Cardiac muscle cell (in vitro differentiated cells and primary cell): ENCODE data around the gene RPL28. TPM values are rescaled to one million over a fixed set of nuclear protein-coding genes. Genes with fewer than 3 reads are reported as not detected.
A peak's percentile ranks its signal among the peaks of the same experiment; 100 is the strongest.
"Not testable (repeated sequence)": the region's sequence is repeated elsewhere in the genome, so short reads cannot be mapped to it uniquely, and the experiment has no call there.

Experiments
- DNase-seq, 2 donors: peaks; one replicate each; pipeline versions ENCODE4 v3.0.0 to v3.0.0-alpha.2; 2010 to 2017; ENCODE audit warnings: low read depth in 1 of 2, low spot score in 1 of 2
- H3K27ac ChIP-seq: fragments of 200-600 bp; sonication (generic); 2 replicates; pipeline ENCODE4 v1.5.1; 2016
- H3K27me3 ChIP-seq: fragments of 200-600 bp; sonication (generic); 2 replicates; pipeline ENCODE4 v1.6.0; 2016; ENCODE audit warnings: control low read depth
- H3K36me3 ChIP-seq: fragments of 200-600 bp; sonication (generic); 2 replicates; pipeline ENCODE4 v1.5.1; 2016; ENCODE audit warnings: control low read depth
- H3K4me1 ChIP-seq: fragments of 200-600 bp; sonication (generic); 2 replicates; pipeline ENCODE4 v1.8.1; 2017; ENCODE audit warnings: low read depth, mild to moderate bottlenecking, mixed run types
- H3K4me3 ChIP-seq: fragments of 200-600 bp; sonication (generic); 2 replicates; pipeline ENCODE4 v1.5.1; 2016; ENCODE audit warnings: mild to moderate bottlenecking
- H3K9me3 ChIP-seq: fragments of 200-600 bp; sonication (generic); 2 replicates; pipeline ENCODE4 v1.5.1; 2017; ENCODE audit warnings: low read depth, mild to moderate bottlenecking, control low read depth
- CTCF ChIP-seq: IDR thresholded peaks from 2 replicates; pipeline ENCODE4 v1.5.1; 2012; ENCODE audit warnings: low read depth, mild to moderate bottlenecking, low read length
- polyA plus RNA-seq: library from polyadenylated mRNA; unstranded; fragments of >200 nt; fragmentation: Nextera tagmentation; extraction: Ambion mirVana; gene quantifications from 2 replicates; pipeline ENCODE4 v1.2.1, GENCODE V29; 2016
- total RNA-seq: library from RNA; depleted of rRNA; stranded (reverse); fragments of >200 nt; gene quantifications from 2 replicates; pipeline ENCODE4 v1.2.3, GENCODE V29; 2016

The RPL28 gene
- total and polyA plus RNA-seq, 2 experiments from 2014 or later, result 273 to 1,325 TPM

GRCh38 chr19:55443824-55444480 lies 58.2 kb downstream of the RPL28 start:
- H3K27me3 ChIP-seq, result peaks cover 100% of the 10 kb centered on the region
- H3K4me1 ChIP-seq, result no peaks in the 10 kb centered on the region
- TF ChIP-seq CTCF, result no peak
- H3K27ac ChIP-seq, result no peak overlapping the region
- no peak for DNase-seq
- no peaks in the 10 kb centered on the region for H3K36me3 ChIP-seq
- no peaks in the 10 kb centered on the region for H3K9me3 ChIP-seq
- no peak overlapping the region for H3K4me3 ChIP-seq

DNA sequence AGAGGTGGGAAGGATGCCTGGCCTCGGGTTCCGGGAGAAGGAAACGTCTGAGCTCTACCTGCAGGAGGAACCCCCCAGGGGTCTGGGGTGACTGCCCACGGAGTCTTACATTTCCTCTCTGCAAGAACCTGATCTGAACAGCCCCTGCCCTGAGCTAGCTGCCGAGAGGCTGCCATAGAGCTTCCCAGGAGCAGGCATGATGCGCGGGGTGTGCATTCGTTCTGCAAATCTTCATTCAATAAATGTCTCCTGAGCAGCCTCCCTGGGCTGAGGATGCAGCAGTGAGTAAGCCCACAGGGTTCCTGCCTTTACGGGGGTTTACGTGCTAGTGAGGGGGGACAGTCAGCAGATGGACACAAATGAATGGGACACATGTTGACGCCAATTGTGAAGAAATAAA lies 58.9 kb downstream of the RPL28 start:
- peaks cover 100% of the 10 kb centered on the region for H3K27me3 ChIP-seq
- no peak overlapping the region for H3K27ac ChIP-seq
- H3K9me3 ChIP-seq, result no peaks in the 10 kb centered on the region
- no peaks in the 10 kb centered on the region for H3K4me1 ChIP-seq
- no peak for TF ChIP-seq CTCF
- DNase-seq, result no peak
- no peaks in the 10 kb centered on the region for H3K36me3 ChIP-seq
- H3K4me3 ChIP-seq, result no peak overlapping the region

DNA sequence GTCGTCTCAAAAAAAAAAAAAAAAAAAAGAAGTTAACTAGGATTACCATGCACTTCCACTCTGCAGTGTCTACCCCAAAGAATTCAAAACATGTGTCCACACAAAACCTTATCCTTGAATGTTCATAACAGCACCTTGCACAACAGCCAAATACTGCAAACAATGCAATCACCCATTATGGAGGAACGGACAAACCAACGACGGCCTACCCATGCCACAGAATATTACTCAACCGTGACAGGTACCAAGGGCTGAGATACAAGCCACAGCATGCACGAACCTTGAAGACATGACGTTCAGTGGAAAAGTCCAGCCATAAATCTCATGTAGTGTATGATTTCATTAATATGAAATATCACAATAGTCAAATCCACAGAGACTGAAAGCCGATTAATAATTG lies 60.3 kb downstream of the RPL28 start:
- H3K9me3 ChIP-seq, result no peaks in the 10 kb centered on the region
- DNase-seq, result no peak
- no peak for TF ChIP-seq CTCF
- H3K36me3 ChIP-seq, result no peaks in the 10 kb centered on the region
- peaks cover 98% of the 10 kb centered on the region for H3K27me3 ChIP-seq
- no peak overlapping the region for H3K27ac ChIP-seq
- H3K4me3 ChIP-seq, result no peak overlapping the region
- H3K4me1 ChIP-seq, result no peaks in the 10 kb centered on the region

GRCh38 chr19:55447421-55448174 lies 61.9 kb downstream of the RPL28 start:
- Histone ChIP-seq H3K36me3 (no peaks in the 10 kb centered on the region), H3K27ac (no peak overlapping the region), H3K4me1 (peaks cover 11% of the 10 kb centered on the region), H3K4me3 (no peak overlapping the region), H3K9me3 (no peaks in the 10 kb centered on the region), H3K27me3 (peaks cover 97% of the 10 kb centered on the region)
- DNase-seq, result peak in 1 of 2 donors; percentile 38
- no peak for TF ChIP-seq CTCF

GRCh38 chr19:55448175-55448490 lies 62.4 kb downstream of the RPL28 start:
- peaks cover 11% of the 10 kb centered on the region for H3K4me1 ChIP-seq
- not testable (repeated sequence) for H3K27ac ChIP-seq, H3K9me3 ChIP-seq, H3K4me3 ChIP-seq, DNase-seq, H3K36me3 ChIP-seq
- H3K27me3 ChIP-seq, result peaks cover 92% of the 10 kb centered on the region

GRCh38 chr19:55449469-55449868 lies 63.7 kb downstream of the RPL28 start:
- peaks cover 79% of the 10 kb centered on the region for H3K27me3 ChIP-seq
- H3K9me3 ChIP-seq, result no peaks in the 10 kb centered on the region
- H3K4me3 ChIP-seq, result no peak overlapping the region
- no peak overlapping the region for H3K27ac ChIP-seq
- H3K4me1 ChIP-seq, result peaks cover 11% of the 10 kb centered on the region
- no peak for TF ChIP-seq CTCF
- no peak for DNase-seq
- no peaks in the 10 kb centered on the region for H3K36me3 ChIP-seq
